NB4 (cell line): ENCODE data around the gene CYBC1.

Experiments used
- CTCF ChIP-seq: IDR thresholded peaks from one replicate; pipeline ENCODE4 v1.5.1; 2012; ENCODE audit warnings: low read depth, low read length
- MAX ChIP-seq: IDR thresholded peaks from 2 replicates; pipeline ENCODE4 v1.6.1; 2011; ENCODE audit warnings: low read depth, low read length
- MYC ChIP-seq: IDR thresholded peaks from 2 replicates; pipeline ENCODE4 v1.6.1; 2011; ENCODE audit warnings: low read depth, low read length
- POLR2A ChIP-seq: IDR thresholded peaks from 2 replicates; pipeline ENCODE4 v1.6.1; 2011; ENCODE audit warnings: mild to moderate bottlenecking; ENCODE audit not compliant: insufficient read length; ENCODE audit errors: extremely low read depth

GRCh38 chr17:82497483-82498405, 47.2 kb upstream of the CYBC1 start:
- TF ChIP-seq CTCF: no peak
- TF ChIP-seq POLR2A: no peak
- TF ChIP-seq MAX: no peak
- TF ChIP-seq MYC: no peak
